GM23248 (cell line): ENCODE measurements around the gene PRR29.

Source experiments
- EZH2 ChIP-seq: fragments of 200-600 bp; sonication (generic); IDR thresholded peaks from 2 replicates; pipeline ENCODE4 v1.6.1; 2018; ENCODE audit warnings: antibody characterized with exemption, mild to moderate bottlenecking; ENCODE audit not compliant: insufficient read depth, poor library complexity, severe bottlenecking
- EZH2phosphoT487 ChIP-seq: fragments of 200-600 bp; sonication (generic); IDR thresholded peaks from 2 replicates; pipeline ENCODE4 v1.6.1; 2018; ENCODE audit warnings: antibody characterized with exemption, moderate library complexity, mild to moderate bottlenecking, low read depth; ENCODE audit not compliant: insufficient read depth

GRCh38 chr17:63962298-63962744 is 35.8 kb upstream of the PRR29 start:
- no peak for TF ChIP-seq EZH2
- TF ChIP-seq EZH2phosphoT487: no peak
